ENCODE data around the gene C2CD2L.

DNA sequence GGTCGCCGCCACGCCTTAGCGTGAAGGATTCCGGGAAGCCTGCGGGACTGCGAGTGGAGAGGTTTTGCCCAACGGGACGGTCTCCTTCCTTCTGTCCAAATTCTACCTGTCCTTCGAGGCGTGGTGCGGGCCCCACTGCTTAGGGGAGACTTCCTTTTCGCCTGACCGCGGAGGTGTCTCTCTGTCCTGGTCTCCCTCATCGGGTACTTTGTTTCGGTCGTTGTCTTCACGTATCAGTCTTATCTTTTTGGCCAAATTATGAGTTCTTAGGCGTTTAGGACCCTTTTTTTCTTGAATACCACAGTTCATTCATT, 14.6 kb downstream of the C2CD2L start:
- TF ChIP-seq, protein P1, sequence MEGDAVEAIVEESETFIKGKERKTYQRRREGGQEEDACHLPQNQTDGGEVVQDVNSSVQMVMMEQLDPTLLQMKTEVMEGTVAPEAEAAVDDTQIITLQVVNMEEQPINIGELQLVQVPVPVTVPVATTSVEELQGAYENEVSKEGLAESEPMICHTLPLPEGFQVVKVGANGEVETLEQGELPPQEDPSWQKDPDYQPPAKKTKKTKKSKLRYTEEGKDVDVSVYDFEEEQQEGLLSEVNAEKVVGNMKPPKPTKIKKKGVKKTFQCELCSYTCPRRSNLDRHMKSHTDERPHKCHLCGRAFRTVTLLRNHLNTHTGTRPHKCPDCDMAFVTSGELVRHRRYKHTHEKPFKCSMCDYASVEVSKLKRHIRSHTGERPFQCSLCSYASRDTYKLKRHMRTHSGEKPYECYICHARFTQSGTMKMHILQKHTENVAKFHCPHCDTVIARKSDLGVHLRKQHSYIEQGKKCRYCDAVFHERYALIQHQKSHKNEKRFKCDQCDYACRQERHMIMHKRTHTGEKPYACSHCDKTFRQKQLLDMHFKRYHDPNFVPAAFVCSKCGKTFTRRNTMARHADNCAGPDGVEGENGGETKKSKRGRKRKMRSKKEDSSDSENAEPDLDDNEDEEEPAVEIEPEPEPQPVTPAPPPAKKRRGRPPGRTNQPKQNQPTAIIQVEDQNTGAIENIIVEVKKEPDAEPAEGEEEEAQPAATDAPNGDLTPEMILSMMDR (IDR thresholded peaks at IDR 0.05), result no peak
- no peak for TF ChIP-seq POLR2A (IDR thresholded peaks at IDR 0.05)
